HCT116 (cell line): ENCODE measurements around the gene PLAGL2.

Source experiments
- POLR2AphosphoS5 ChIP-seq: IDR thresholded peaks from 2 replicates; pipeline ENCODE4 v1.6.1; 2011; ENCODE audit warnings: mild to moderate bottlenecking, low read depth, low read length, moderate library complexity
- SP1 ChIP-seq: IDR thresholded peaks from 2 replicates; pipeline ENCODE4 v1.6.1; 2012; ENCODE audit warnings: low read depth
- ZNF274 ChIP-seq: fragments of 200-500 bp; sonication (Bioruptor generic); IDR thresholded peaks from 2 replicates; pipeline ENCODE4 v1.6.1; 2014; ENCODE audit warnings: mild to moderate bottlenecking, low read depth, low read length, inconsistent platforms

GRCh38 chr20:32252189-32252588 lies 44.6 kb upstream of the PLAGL2 start:
- no peak for TF ChIP-seq SP1
- TF ChIP-seq ZNF274: no peak
- no peak for TF ChIP-seq POLR2AphosphoS5
